Measurements from ENCODE around the gene DEGS2.

DNA sequence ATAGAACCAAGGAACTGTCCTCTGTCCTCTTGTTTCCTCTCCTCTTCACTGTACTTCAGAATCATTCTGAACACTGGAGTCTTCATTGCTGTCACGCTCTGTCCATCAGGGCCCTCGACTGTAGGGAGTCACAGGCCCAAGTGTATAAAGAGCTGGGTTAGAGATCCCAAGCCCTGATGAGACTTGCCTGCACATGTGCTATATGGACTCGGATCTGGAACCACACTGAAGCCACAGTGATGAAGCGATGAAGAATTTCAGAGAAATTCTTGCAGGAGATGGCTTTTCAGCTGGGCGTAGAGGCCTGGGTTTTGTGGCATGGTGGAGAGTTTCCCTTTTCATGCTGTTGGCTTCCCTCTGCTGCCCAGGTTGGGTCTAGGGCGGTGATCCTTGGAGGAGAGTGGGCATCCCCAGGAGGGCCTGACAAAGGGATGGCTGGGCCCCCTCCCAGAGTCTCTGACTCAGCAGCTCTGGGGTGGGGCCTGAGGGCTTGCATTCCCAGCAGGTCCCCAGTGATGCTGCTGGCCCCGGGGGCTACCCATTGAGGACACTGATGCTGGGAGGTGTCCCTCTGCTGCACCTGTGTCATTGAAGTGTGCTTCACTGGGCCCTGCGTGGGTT, 39.9 kb upstream of the DEGS2 start:
- TF ChIP-seq, protein P1, sequence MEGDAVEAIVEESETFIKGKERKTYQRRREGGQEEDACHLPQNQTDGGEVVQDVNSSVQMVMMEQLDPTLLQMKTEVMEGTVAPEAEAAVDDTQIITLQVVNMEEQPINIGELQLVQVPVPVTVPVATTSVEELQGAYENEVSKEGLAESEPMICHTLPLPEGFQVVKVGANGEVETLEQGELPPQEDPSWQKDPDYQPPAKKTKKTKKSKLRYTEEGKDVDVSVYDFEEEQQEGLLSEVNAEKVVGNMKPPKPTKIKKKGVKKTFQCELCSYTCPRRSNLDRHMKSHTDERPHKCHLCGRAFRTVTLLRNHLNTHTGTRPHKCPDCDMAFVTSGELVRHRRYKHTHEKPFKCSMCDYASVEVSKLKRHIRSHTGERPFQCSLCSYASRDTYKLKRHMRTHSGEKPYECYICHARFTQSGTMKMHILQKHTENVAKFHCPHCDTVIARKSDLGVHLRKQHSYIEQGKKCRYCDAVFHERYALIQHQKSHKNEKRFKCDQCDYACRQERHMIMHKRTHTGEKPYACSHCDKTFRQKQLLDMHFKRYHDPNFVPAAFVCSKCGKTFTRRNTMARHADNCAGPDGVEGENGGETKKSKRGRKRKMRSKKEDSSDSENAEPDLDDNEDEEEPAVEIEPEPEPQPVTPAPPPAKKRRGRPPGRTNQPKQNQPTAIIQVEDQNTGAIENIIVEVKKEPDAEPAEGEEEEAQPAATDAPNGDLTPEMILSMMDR (conservative IDR thresholded peaks at IDR 0.05) = no peak
- TF ChIP-seq ZFX (IDR thresholded peaks at IDR 0.05) = no peak
